Suprapubic skin (tissue), 4 donors: Measurements from ENCODE around the gene MAD1L1.

Experiments used
- EP300 ChIP-seq: sonication (generic); formaldehyde crosslinking; IDR thresholded peaks from one replicate; pipeline ENCODE4 v1.6.1; 2017; ENCODE audit warnings: antibody characterized with exemption
- POLR2A ChIP-seq, 2 donors: fragments of 450-650 bp; IDR thresholded peaks; one replicate each; pipeline ENCODE4 v1.6.1; 2017; ENCODE audit warnings: antibody characterized with exemption in 2 of 2, mild to moderate bottlenecking in 2 of 2, moderate library complexity in 2 of 2
- POLR2AphosphoS5 ChIP-seq, 3 donors: sonication (generic); formaldehyde crosslinking; IDR thresholded peaks; one replicate each; pipeline ENCODE4 v1.6.1; 2017; ENCODE audit warnings: antibody characterized with exemption in 3 of 3
- TF ChIP-seq, protein P1 (sequence below), 2 donors: fragments of 200-600 bp in 1 of 2; fragments of 450-650 bp in 1 of 2; sonication (generic) in 1 of 2; IDR thresholded peaks; one replicate each; pipeline ENCODE4 v1.5.1; 2016 to 2019; ENCODE audit warnings: antibody characterized with exemption in 2 of 2, mild to moderate bottlenecking in 1 of 2, moderate library complexity in 1 of 2

GRCh38 chr7:2104716-2105115 is 128.0 kb downstream of the MAD1L1 start:
- TF ChIP-seq, protein P1, sequence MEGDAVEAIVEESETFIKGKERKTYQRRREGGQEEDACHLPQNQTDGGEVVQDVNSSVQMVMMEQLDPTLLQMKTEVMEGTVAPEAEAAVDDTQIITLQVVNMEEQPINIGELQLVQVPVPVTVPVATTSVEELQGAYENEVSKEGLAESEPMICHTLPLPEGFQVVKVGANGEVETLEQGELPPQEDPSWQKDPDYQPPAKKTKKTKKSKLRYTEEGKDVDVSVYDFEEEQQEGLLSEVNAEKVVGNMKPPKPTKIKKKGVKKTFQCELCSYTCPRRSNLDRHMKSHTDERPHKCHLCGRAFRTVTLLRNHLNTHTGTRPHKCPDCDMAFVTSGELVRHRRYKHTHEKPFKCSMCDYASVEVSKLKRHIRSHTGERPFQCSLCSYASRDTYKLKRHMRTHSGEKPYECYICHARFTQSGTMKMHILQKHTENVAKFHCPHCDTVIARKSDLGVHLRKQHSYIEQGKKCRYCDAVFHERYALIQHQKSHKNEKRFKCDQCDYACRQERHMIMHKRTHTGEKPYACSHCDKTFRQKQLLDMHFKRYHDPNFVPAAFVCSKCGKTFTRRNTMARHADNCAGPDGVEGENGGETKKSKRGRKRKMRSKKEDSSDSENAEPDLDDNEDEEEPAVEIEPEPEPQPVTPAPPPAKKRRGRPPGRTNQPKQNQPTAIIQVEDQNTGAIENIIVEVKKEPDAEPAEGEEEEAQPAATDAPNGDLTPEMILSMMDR (IDR thresholded peaks at IDR 0.05), result no peak
- TF ChIP-seq POLR2AphosphoS5 (IDR thresholded peaks at IDR 0.05) (no peak), POLR2A (IDR thresholded peaks at IDR 0.05) (no peak), EP300 (no peak)
